Vagina (tissue), 2 donors: ENCODE measurements around the gene HTR6. TPM values are rescaled to one million over a fixed set of nuclear protein-coding genes. Genes with fewer than 3 reads are reported as not detected.

ENCODE experiments used
- DNase-seq, 2 donors: peaks; one replicate each; pipeline ENCODE4 v3.0.0-alpha.2; 2017; ENCODE audit errors: extremely low spot score in 2 of 2
- H3K27ac ChIP-seq: fragments of 200-600 bp; sonication (generic); one replicate; pipeline ENCODE4 v1.5.1; 2019
- H3K27me3 ChIP-seq: fragments of 200-600 bp; sonication (generic); one replicate; pipeline ENCODE4 v1.5.1; 2019
- H3K36me3 ChIP-seq, 2 donors: fragments of 200-600 bp; sonication (generic); one replicate each; pipeline ENCODE4 v1.5.1; 2017 to 2019
- H3K4me1 ChIP-seq: fragments of 200-600 bp; sonication (generic); one replicate; pipeline ENCODE4 v1.5.1; 2019
- H3K4me3 ChIP-seq, 2 donors: fragments of 200-600 bp; sonication (generic); 1 replicate in 1 of 2; 2 replicates in 1 of 2; pipeline ENCODE4 v1.5.1; 2016 to 2019
- H3K9me3 ChIP-seq: fragments of 200-600 bp; sonication (generic); one replicate; pipeline ENCODE4 v1.5.1; 2019
- POLR2A ChIP-seq, 2 donors: fragments of 450-650 bp; IDR thresholded peaks; one replicate each; pipeline ENCODE4 v1.6.1; 2017; ENCODE audit warnings: antibody characterized with exemption in 2 of 2, mild to moderate bottlenecking in 2 of 2, moderate library complexity in 2 of 2
- POLR2AphosphoS5 ChIP-seq, 2 donors: sonication (generic); formaldehyde crosslinking; IDR thresholded peaks; one replicate each; pipeline ENCODE4 v1.9.0; 2017; ENCODE audit warnings: antibody characterized with exemption in 2 of 2, mild to moderate bottlenecking in 2 of 2, low read depth in 1 of 2; ENCODE audit not compliant: insufficient read depth in 1 of 2
- intact Hi-C: fragments of 100-400 bp; cut with DNase I; formaldehyde crosslinking; loops from one replicate; pipeline ENCODE4 v1.15.1; 2023
- total RNA-seq: library from RNA; depleted of rRNA; stranded (reverse); fragments of >200 nt; gene quantifications from one replicate; pipeline ENCODE4 v1.2.3, GENCODE V29; 2016
- TF ChIP-seq, protein P1 (sequence below), 3 experiments: fragments of 450-650 bp in 2 of 3; fragments of 200-600 bp in 1 of 3; sonication (generic) in 1 of 3; IDR thresholded peaks; one replicate each; pipeline ENCODE4 v1.5.1; 2017 to 2019; ENCODE audit warnings: antibody characterized with exemption in 3 of 3, mild to moderate bottlenecking in 2 of 3, moderate library complexity in 2 of 3

The HTR6 gene
- total RNA-seq, 1 donor from 2014 or later = not detected

DNA sequence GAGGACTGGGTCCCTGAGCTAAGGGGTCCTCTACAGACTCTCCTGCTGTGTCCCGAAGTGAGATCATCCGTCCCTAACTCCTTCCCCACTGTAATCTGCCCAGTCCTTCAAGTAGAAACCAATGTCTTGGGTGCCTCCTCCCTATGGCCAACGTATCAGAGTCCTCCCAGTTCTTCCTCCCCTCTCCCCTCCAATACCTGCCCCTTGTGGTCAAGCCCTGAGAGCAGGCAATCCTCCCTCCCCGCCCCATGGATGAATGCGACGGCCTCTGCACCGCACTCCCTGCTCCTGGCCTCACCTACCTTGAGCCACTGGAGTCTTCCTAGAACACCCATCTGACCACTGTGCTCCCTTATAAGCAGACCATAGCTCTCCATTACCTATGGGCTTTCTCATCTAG is 31.1 kb downstream of the HTR6 start:
- peaks cover 0 to 5% of the 10 kb centered on the region in 2 donors for H3K36me3 ChIP-seq
- no peaks in the 10 kb centered on the region for H3K4me1 ChIP-seq
- no peaks in the 10 kb centered on the region for H3K27me3 ChIP-seq
- no peak overlapping the region for H3K4me3 ChIP-seq
- TF ChIP-seq, protein P1, sequence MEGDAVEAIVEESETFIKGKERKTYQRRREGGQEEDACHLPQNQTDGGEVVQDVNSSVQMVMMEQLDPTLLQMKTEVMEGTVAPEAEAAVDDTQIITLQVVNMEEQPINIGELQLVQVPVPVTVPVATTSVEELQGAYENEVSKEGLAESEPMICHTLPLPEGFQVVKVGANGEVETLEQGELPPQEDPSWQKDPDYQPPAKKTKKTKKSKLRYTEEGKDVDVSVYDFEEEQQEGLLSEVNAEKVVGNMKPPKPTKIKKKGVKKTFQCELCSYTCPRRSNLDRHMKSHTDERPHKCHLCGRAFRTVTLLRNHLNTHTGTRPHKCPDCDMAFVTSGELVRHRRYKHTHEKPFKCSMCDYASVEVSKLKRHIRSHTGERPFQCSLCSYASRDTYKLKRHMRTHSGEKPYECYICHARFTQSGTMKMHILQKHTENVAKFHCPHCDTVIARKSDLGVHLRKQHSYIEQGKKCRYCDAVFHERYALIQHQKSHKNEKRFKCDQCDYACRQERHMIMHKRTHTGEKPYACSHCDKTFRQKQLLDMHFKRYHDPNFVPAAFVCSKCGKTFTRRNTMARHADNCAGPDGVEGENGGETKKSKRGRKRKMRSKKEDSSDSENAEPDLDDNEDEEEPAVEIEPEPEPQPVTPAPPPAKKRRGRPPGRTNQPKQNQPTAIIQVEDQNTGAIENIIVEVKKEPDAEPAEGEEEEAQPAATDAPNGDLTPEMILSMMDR (IDR thresholded peaks at IDR 0.05) = no peak
- TF ChIP-seq POLR2AphosphoS5 (IDR thresholded peaks at IDR 0.05; ENCODE audit: insufficient read depth in 1 of 2, low read depth in 1 of 2) = no peak
- TF ChIP-seq POLR2A (IDR thresholded peaks at IDR 0.05) = no peak
- intact Hi-C loops = no loop called here
- H3K9me3 ChIP-seq = no peaks in the 10 kb centered on the region
- H3K27ac ChIP-seq = no peak overlapping the region
- DNase-seq = no peak

DNA sequence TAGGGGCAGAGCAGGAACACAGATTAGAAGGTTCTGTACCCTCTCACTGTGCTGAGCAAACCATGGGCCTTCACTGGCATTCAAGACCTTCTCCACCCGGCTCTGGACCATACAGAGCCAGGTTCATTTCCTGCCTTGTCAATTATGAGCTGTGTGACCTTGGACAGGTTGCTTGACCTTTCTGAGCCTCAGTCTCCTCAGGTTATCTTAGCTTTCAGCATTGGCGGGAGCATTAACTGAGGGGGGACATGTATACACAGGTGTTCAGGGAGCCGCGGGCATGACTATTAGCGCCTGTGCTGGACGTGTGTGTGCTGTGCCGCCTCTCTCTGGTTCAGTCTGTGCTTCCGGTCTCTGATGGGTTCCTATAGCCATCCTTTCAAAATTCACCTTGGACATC is 32.1 kb downstream of the HTR6 start:
- peaks cover 0 to 5% of the 10 kb centered on the region in 2 donors for H3K36me3 ChIP-seq
- H3K9me3 ChIP-seq = no peaks in the 10 kb centered on the region
- H3K4me1 ChIP-seq = no peaks in the 10 kb centered on the region
- no peak overlapping the region for H3K27ac ChIP-seq
- no peak overlapping the region for H3K4me3 ChIP-seq
- no peak for TF ChIP-seq POLR2A (IDR thresholded peaks at IDR 0.05)
- TF ChIP-seq, protein P1 (IDR thresholded peaks at IDR 0.05) = no peak
- no peak for TF ChIP-seq POLR2AphosphoS5 (IDR thresholded peaks at IDR 0.05; ENCODE audit: insufficient read depth in 1 of 2, low read depth in 1 of 2)
- intact Hi-C loops = no loop called here
- DNase-seq = no peak
- H3K27me3 ChIP-seq = no peaks in the 10 kb centered on the region

DNA sequence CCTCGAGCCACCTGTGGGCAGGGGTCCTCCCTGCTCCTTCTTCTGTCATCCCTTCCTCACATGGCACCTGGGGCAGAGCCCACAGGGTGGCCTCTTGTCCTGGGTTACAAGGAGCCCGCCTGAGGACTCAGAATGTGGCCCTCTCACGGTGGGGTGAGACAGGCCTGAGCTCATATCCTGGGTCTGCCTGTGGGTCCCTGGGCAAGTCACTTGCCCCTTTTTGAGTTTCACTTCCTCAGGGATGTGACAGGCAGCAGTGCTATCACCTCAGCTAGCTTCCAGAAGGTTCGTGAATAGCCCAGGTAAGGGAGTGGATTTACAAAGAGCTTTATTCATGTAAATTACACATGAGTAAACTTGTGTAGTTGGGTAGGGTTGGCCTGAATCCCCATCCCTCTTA is 33.5 kb downstream of the HTR6 start:
- Histone ChIP-seq H3K9me3 (no peaks in the 10 kb centered on the region), H3K36me3 (peaks cover 0 to 5% of the 10 kb centered on the region in 2 donors), H3K4me1 (no peaks in the 10 kb centered on the region), H3K27ac (no peak overlapping the region), H3K27me3 (no peaks in the 10 kb centered on the region), H3K4me3 (no peak overlapping the region)
- no peak for DNase-seq
- intact Hi-C loops = no loop called here
- TF ChIP-seq, protein P1 (IDR thresholded peaks at IDR 0.05) = no peak
- TF ChIP-seq POLR2AphosphoS5 (IDR thresholded peaks at IDR 0.05; ENCODE audit: insufficient read depth in 1 of 2, low read depth in 1 of 2) (no peak), POLR2A (IDR thresholded peaks at IDR 0.05) (no peak)

DNA sequence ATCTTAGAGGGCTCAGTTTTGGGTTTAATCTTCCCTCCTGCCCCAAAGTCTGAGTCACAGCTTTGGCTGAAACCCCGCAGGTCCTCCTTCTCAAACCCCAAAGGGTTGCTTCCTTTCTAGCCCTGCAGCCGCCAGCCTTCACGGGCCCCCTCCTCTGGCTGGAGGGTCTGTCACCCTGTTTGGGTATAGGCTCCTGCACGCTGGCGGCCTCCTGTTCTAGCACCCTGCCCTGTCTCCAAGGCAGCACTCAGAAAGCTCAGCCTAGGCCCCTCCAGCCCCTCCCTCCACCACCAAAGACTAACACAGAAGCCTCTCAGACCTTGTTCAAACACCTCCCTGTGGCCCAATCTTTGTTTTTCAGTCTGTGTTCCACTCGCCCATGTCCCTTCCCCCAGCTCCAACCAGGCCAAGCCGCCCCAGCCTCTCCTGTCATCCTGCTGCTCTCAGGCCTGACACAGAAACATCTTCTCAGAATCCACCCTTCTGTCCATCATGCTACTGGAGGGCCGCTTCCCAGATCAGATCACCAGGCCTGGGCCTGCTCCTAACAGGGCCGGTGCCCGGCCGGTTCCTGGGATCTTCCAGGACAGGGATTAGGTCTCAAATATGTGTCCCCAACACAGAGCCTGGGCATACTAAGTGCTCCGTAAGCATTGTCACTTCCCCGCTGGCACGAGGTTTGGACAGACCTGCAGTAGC is 35.6 kb downstream of the HTR6 start:
- H3K4me3 ChIP-seq = no peak overlapping the region
- intact Hi-C loops = no loop called here
- DNase-seq = no peak
- peaks cover 8% of the 10 kb centered on the region for H3K4me1 ChIP-seq
- peaks cover 0 to 5% of the 10 kb centered on the region in 2 donors for H3K36me3 ChIP-seq
- H3K9me3 ChIP-seq = no peaks in the 10 kb centered on the region
- no peak overlapping the region for H3K27ac ChIP-seq
- TF ChIP-seq POLR2A (IDR thresholded peaks at IDR 0.05) = no peak
- TF ChIP-seq, protein P1 (IDR thresholded peaks at IDR 0.05) = no peak
- no peak for TF ChIP-seq POLR2AphosphoS5 (IDR thresholded peaks at IDR 0.05; ENCODE audit: insufficient read depth in 1 of 2, low read depth in 1 of 2)
- H3K27me3 ChIP-seq = no peaks in the 10 kb centered on the region

DNA sequence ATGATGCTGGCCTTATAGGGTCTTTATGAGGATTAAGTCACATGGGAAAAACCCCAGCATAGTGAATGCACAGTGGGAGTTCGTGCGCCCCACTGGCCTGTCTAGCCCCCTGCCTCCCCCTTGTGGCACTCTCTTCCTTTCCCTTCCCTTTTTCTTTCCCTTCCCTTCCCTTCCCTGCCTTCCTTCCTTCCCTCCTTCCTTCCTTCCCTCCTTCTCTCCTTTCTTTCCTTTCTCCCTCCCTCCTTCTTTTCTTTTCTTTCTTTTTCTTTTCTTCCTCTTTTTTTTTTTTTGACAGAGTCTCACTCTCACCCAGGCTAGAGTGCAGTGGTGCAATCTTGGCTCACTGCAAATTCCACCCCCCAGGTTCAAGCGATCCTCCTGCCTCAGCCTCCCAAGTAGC is 38.6 kb downstream of the HTR6 start:
- Histone ChIP-seq H3K4me3 (no peak overlapping the region), H3K36me3 (peaks cover 0 to 5% of the 10 kb centered on the region in 2 donors), H3K4me1 (peaks cover 8% of the 10 kb centered on the region), H3K9me3 (no peaks in the 10 kb centered on the region), H3K27ac (no peak overlapping the region), H3K27me3 (no peaks in the 10 kb centered on the region)
- TF ChIP-seq, protein P1 (IDR thresholded peaks at IDR 0.05) = no peak
- no peak for TF ChIP-seq POLR2AphosphoS5 (IDR thresholded peaks at IDR 0.05; ENCODE audit: insufficient read depth in 1 of 2, low read depth in 1 of 2)
- TF ChIP-seq POLR2A (IDR thresholded peaks at IDR 0.05) = no peak
- intact Hi-C loops = no loop called here
- no peak for DNase-seq
